Measurements from ENCODE around the gene HCN4. TPM values are rescaled to one million over a fixed set of nuclear protein-coding genes. Genes with fewer than 3 reads are reported as not detected.

HCN4 gene
- total and polyA plus RNA-seq, 2 experiments from 2014 or later, result 2.4 to 10.6 TPM

DNA sequence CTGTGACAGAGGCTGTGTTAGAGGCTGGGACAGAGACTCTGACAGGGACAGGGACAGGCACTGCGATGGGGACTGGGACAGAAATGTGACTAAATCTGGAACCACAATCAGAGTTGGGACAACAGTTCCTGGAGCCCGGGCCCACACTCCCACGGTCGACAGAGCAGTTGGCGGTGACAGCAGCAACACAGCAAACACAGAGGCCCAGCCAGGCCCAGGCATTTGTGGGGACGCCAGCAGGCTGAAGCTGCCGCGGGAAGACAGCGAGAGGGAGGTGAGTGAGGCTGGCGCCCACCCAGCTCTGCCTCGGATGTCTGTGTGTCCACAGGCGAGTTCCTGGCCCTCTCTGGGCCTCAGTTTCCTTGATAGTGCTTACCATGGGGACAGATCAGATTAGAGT is 9.3 kb upstream of the HCN4 start (continued):
- no peak for TF ChIP-seq CTCF (conservative IDR thresholded peaks at IDR 0.05; ENCODE audit: low read depth in 2 of 2)
- TF ChIP-seq STAT1 (IDR thresholded peaks at IDR 0.05; ENCODE audit: unreplicated experiment), result no peak
- no peak for TF ChIP-seq EZH2 (IDR thresholded peaks at IDR 0.05; ENCODE audit: low read depth, unreplicated experiment)
- TF ChIP-seq NANOG (IDR thresholded peaks at IDR 0.05; ENCODE audit: borderline replicate concordance), result no peak

DNA sequence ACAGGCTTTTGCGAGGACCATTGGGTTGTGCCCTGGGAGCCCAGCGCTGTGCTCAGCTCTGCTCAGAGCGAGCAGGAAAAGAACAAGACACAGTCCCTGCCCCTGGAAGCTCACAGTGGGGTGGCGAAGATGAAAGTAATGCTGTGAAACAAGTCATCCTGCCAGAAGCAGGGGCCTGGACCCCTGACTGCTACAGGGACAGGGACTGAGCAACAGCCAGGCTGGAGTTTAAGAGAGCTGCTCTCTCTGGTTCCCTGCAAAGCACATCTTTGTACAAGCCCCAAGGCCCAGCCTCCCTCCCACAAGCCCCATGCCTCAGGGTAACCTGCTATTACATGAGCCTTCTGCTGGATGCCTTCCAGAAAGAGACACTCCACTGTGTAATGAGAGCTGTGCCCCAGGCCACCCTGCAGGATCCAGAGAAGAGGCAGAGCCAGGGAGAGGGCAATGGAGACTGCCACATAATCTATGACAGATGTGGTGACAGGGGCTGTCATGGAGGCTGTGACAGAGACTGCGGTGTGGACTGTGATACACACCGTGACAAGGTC is 7.1 kb upstream of the HCN4 start:
- Mint-ChIP-seq H3K27me3 (ENCODE audit: insufficient read depth, low read depth, poor library complexity) (peaks cover 25% of the 10 kb centered on the region), H3K4me1 (peaks cover 37% of the 10 kb centered on the region), H3K9me3 (peaks cover 12% of the 10 kb centered on the region), H3K36me3 (ENCODE audit: low read depth) (no peaks in the 10 kb centered on the region), H3K4me3 (no peak overlapping the region), H3K27ac (no peak overlapping the region)
- Histone ChIP-seq H3K27me3 (ENCODE audit: insufficient read depth) (peaks cover 12% of the 10 kb centered on the region), H3K4me2 (no peak overlapping the region), H3K27ac (ENCODE audit: low read depth) (no peak overlapping the region), H3K9me2 (ENCODE audit: insufficient read depth) (peaks cover 3% of the 10 kb centered on the region; the same call in 1 of the 2 replicates), H3K4me1 (ENCODE audit: insufficient read depth) (peaks cover 5% of the 10 kb centered on the region; the same call in 1 of the 2 replicates), H2AFZ (no peak overlapping the region), H4K20me1 (replicated peaks; ENCODE audit: insufficient read depth) (no peaks in the 10 kb centered on the region), H3K79me2 (replicated peaks; ENCODE audit: insufficient read depth) (no peaks in the 10 kb centered on the region), H3F3A (replicated peaks; ENCODE audit: low read depth) (no peaks in the 10 kb centered on the region), H3K4me3 (no peak overlapping the region), H3K36me3 (ENCODE audit: insufficient read depth) (no peaks in the 10 kb centered on the region)
- DNase-seq (ENCODE audit: low spot score) (no peak), ATAC-seq (peak; percentile 40)
- no peak for TF ChIP-seq JUNB (IDR thresholded peaks at IDR 0.05; ENCODE audit: unreplicated experiment)
- no peak for TF ChIP-seq ZNF331 (CRISPR knock-in tag; IDR thresholded peaks at IDR 0.05; ENCODE audit: low read depth)
- TF ChIP-seq, protein P1, sequence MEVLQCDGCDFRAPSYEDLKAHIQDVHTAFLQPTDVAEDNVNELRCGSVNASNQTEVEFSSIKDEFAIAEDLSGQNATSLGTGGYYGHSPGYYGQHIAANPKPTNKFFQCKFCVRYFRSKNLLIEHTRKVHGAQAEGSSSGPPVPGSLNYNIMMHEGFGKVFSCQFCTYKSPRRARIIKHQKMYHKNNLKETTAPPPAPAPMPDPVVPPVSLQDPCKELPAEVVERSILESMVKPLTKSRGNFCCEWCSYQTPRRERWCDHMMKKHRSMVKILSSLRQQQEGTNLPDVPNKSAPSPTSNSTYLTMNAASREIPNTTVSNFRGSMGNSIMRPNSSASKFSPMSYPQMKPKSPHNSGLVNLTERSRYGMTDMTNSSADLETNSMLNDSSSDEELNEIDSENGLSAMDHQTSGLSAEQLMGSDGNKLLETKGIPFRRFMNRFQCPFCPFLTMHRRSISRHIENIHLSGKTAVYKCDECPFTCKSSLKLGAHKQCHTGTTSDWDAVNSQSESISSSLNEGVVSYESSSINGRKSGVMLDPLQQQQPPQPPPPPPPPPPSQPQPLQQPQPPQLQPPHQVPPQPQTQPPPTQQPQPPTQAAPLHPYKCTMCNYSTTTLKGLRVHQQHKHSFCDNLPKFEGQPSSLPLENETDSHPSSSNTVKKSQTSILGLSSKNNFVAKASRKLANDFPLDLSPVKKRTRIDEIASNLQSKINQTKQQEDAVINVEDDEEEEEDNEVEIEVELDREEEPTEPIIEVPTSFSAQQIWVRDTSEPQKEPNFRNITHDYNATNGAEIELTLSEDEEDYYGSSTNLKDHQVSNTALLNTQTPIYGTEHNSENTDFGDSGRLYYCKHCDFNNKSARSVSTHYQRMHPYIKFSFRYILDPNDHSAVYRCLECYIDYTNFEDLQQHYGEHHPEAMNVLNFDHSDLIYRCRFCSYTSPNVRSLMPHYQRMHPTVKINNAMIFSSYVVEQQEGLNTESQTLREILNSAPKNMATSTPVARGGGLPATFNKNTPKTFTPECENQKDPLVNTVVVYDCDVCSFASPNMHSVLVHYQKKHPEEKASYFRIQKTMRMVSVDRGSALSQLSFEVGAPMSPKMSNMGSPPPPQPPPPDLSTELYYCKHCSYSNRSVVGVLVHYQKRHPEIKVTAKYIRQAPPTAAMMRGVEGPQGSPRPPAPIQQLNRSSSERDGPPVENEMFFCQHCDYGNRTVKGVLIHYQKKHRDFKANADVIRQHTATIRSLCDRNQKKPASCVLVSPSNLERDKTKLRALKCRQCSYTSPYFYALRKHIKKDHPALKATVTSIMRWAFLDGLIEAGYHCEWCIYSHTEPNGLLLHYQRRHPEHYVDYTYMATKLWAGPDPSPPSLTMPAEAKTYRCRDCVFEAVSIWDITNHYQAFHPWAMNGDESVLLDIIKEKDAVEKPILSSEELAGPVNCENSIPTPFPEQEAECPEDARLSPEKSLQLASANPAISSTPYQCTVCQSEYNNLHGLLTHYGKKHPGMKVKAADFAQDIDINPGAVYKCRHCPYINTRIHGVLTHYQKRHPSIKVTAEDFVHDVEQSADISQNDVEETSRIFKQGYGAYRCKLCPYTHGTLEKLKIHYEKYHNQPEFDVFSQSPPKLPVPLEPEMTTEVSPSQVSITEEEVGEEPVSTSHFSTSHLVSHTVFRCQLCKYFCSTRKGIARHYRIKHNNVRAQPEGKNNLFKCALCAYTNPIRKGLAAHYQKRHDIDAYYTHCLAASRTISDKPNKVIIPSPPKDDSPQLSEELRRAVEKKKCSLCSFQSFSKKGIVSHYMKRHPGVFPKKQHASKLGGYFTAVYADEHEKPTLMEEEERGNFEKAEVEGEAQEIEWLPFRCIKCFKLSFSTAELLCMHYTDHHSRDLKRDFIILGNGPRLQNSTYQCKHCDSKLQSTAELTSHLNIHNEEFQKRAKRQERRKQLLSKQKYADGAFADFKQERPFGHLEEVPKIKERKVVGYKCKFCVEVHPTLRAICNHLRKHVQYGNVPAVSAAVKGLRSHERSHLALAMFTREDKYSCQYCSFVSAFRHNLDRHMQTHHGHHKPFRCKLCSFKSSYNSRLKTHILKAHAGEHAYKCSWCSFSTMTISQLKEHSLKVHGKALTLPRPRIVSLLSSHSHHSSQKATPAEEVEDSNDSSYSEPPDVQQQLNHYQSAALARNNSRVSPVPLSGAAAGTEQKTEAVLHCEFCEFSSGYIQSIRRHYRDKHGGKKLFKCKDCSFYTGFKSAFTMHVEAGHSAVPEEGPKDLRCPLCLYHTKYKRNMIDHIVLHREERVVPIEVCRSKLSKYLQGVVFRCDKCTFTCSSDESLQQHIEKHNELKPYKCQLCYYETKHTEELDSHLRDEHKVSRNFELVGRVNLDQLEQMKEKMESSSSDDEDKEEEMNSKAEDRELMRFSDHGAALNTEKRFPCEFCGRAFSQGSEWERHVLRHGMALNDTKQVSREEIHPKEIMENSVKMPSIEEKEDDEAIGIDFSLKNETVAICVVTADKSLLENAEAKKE (CRISPR knock-in tag; IDR thresholded peaks at IDR 0.05), result no peak
- no peak for TF ChIP-seq EZH2 (IDR thresholded peaks at IDR 0.05; ENCODE audit: low read depth, unreplicated experiment)
- no peak for TF ChIP-seq NANOG (IDR thresholded peaks at IDR 0.05; ENCODE audit: borderline replicate concordance)

Measured in GM23338 (cell line).